ENCODE measurements around the gene DDO. TPM values are rescaled to one million over a fixed set of nuclear protein-coding genes. Genes with fewer than 3 reads are reported as not detected.

DDO gene
- total RNA-seq, 1 experiment from 2014 or later: 0.39 TPM

DNA sequence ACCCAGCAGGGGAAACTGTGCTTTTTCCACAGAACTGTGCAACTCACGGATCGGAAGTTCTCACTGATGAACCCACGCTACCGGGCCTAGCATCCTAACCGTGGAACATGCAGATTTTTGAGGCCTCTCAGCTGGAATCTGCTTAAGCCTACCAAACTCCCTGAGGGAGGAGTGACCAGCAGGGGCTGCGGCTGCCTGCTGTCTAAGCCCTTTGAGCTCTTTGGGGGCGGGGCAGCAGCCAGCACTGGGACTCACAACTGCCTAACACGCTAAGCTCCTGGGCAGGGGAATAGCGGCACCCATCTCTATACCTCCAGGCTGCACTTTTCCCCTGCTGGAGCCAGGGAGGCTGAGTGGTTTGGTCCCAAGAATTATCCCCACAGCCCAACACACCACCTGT lies 36.8 kb downstream of the DDO start:
- ChIA-PET POLR2A (no interaction called here), CTCF (no interaction called here)
- Histone ChIP-seq H3K9me3 (ENCODE audit: control insufficient read depth, insufficient read depth, low read depth, low read length) (no peaks in the 10 kb centered on the region), H3K27me3 (ENCODE audit: control insufficient read depth, insufficient read depth, low read length) (peaks cover 3% of the 10 kb centered on the region), H3K4me1 (ENCODE audit: control insufficient read depth, insufficient read depth, low read length) (no peaks in the 10 kb centered on the region), H3K27ac (ENCODE audit: low read length) (no peak overlapping the region), H3K36me3 (ENCODE audit: control insufficient read depth, insufficient read depth, low read length) (no peaks in the 10 kb centered on the region), H3K4me3 (ENCODE audit: low read depth in 2 of 2, low read length in 2 of 2) (no peak overlapping the region)
- ATAC-seq (no peak), DNase-seq (ENCODE audit: low read depth, low spot score) (no peak)
- no peak for TF ChIP-seq TCF7L2 (IDR thresholded peaks at IDR 0.05; ENCODE audit: low read depth, low read length)
- no peak for TF ChIP-seq POLR2AphosphoS5 (IDR thresholded peaks at IDR 0.05; ENCODE audit: low read depth, low read length)
- TF ChIP-seq, protein P1, sequence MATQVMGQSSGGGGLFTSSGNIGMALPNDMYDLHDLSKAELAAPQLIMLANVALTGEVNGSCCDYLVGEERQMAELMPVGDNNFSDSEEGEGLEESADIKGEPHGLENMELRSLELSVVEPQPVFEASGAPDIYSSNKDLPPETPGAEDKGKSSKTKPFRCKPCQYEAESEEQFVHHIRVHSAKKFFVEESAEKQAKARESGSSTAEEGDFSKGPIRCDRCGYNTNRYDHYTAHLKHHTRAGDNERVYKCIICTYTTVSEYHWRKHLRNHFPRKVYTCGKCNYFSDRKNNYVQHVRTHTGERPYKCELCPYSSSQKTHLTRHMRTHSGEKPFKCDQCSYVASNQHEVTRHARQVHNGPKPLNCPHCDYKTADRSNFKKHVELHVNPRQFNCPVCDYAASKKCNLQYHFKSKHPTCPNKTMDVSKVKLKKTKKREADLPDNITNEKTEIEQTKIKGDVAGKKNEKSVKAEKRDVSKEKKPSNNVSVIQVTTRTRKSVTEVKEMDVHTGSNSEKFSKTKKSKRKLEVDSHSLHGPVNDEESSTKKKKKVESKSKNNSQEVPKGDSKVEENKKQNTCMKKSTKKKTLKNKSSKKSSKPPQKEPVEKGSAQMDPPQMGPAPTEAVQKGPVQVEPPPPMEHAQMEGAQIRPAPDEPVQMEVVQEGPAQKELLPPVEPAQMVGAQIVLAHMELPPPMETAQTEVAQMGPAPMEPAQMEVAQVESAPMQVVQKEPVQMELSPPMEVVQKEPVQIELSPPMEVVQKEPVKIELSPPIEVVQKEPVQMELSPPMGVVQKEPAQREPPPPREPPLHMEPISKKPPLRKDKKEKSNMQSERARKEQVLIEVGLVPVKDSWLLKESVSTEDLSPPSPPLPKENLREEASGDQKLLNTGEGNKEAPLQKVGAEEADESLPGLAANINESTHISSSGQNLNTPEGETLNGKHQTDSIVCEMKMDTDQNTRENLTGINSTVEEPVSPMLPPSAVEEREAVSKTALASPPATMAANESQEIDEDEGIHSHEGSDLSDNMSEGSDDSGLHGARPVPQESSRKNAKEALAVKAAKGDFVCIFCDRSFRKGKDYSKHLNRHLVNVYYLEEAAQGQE (IDR thresholded peaks at IDR 0.05; ENCODE audit: insufficient read depth in 1 of 2, low read depth in 2 of 2, low read length in 1 of 2): no peak
- TF ChIP-seq SIN3A (IDR thresholded peaks at IDR 0.05; ENCODE audit: borderline replicate concordance, insufficient read depth, low read depth, low read length): no peak
- TF ChIP-seq, protein P2, sequence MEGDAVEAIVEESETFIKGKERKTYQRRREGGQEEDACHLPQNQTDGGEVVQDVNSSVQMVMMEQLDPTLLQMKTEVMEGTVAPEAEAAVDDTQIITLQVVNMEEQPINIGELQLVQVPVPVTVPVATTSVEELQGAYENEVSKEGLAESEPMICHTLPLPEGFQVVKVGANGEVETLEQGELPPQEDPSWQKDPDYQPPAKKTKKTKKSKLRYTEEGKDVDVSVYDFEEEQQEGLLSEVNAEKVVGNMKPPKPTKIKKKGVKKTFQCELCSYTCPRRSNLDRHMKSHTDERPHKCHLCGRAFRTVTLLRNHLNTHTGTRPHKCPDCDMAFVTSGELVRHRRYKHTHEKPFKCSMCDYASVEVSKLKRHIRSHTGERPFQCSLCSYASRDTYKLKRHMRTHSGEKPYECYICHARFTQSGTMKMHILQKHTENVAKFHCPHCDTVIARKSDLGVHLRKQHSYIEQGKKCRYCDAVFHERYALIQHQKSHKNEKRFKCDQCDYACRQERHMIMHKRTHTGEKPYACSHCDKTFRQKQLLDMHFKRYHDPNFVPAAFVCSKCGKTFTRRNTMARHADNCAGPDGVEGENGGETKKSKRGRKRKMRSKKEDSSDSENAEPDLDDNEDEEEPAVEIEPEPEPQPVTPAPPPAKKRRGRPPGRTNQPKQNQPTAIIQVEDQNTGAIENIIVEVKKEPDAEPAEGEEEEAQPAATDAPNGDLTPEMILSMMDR (IDR thresholded peaks at IDR 0.05): no peak
- BruUV-seq (replicated peaks): no TSS peak
- intact Hi-C loops (cut with micrococcal nuclease; ENCODE audit: unreplicated experiment): no loop called here
- in situ Hi-C loops (cut with HindIII; ENCODE audit: low pct_unique_long_range_greater_than_20kb, low sequenced_read_pairs): no loop called here

DNA sequence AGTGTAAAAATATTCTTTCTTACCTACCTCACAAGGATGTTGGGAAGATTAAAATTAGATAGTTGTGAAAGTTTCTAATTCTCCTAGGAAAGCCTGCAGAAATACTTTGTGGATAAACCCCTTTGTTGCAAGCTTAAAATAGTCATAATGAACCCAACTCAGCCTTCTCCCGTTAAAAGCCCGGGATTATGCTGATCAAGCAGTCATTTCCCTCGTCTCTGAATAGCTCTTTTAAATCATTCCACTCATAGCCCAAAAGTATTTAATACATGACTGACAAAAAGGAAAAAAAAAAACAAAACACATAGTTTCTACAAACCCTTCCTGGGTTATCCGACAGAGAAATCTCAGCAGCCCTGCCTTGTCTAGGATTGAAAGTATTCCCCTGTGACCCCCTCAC lies 46.3 kb downstream of the DDO start:
- in situ Hi-C loops (cut with HindIII; ENCODE audit: low pct_unique_long_range_greater_than_20kb, low sequenced_read_pairs): loop anchor here (5.0 kb wide), 1 partner anchor 72 kb away; no protein-coding TSS in a partner anchor
- DNase-seq (ENCODE audit: low read depth, low spot score) (no peak), ATAC-seq (no peak)
- no peaks in the 10 kb centered on the region for H3K9me3 ChIP-seq (ENCODE audit: control insufficient read depth, insufficient read depth, low read depth, low read length)
- H3K27me3 ChIP-seq (ENCODE audit: control insufficient read depth, insufficient read depth, low read length): peaks cover 70% of the 10 kb centered on the region
- ChIA-PET POLR2A (no interaction called here), CTCF (no interaction called here)
- no peak overlapping the region for H3K4me3 ChIP-seq (ENCODE audit: low read depth in 2 of 2, low read length in 2 of 2)
- TF ChIP-seq SIN3A (IDR thresholded peaks at IDR 0.05; ENCODE audit: borderline replicate concordance, insufficient read depth, low read depth, low read length) (no peak), TCF7L2 (IDR thresholded peaks at IDR 0.05; ENCODE audit: low read depth, low read length) (no peak), POLR2AphosphoS5 (IDR thresholded peaks at IDR 0.05; ENCODE audit: low read depth, low read length) (no peak)
- TF ChIP-seq, protein P2 (IDR thresholded peaks at IDR 0.05): no peak
- TF ChIP-seq, protein P1 (IDR thresholded peaks at IDR 0.05; ENCODE audit: insufficient read depth in 1 of 2, low read depth in 2 of 2, low read length in 1 of 2): no peak
- no peaks in the 10 kb centered on the region for H3K4me1 ChIP-seq (ENCODE audit: control insufficient read depth, insufficient read depth, low read length)
- no peaks in the 10 kb centered on the region for H3K36me3 ChIP-seq (ENCODE audit: control insufficient read depth, insufficient read depth, low read length)
- BruUV-seq (replicated peaks): no TSS peak
- no peak overlapping the region for H3K27ac ChIP-seq (ENCODE audit: low read length)
- intact Hi-C loops (cut with micrococcal nuclease; ENCODE audit: unreplicated experiment): no loop called here

Measured in Panc1 (cell line).